Amniotic stem cell (primary cell): Measurements from ENCODE around the gene TNFRSF13B.

Experiments used
- DNase-seq: peaks from one replicate; lab custom pipeline; 2025; lab: John Stamatoyannopoulos, UW

Gene TNFRSF13B

DNA sequence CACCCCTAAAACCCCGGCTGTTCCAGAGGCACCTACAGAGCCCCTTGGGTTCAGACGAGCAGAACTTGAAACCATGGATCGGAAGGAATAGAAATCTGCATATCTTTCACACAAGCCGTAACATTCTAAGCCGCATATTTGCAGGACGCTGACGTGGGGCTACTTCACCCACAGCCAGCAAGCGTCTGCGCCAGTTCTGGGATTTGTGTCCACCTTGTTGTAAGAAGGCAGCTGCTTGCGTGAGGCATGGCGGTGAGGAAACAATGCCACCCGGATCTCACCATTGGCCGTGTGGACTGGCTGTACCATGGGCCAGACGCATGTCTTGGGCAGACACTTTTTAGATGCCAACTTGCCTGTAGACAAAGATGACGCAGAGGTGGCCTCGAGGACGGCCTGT, 34.5 kb downstream of the TNFRSF13B start:
- no peak for DNase-seq

DNA sequence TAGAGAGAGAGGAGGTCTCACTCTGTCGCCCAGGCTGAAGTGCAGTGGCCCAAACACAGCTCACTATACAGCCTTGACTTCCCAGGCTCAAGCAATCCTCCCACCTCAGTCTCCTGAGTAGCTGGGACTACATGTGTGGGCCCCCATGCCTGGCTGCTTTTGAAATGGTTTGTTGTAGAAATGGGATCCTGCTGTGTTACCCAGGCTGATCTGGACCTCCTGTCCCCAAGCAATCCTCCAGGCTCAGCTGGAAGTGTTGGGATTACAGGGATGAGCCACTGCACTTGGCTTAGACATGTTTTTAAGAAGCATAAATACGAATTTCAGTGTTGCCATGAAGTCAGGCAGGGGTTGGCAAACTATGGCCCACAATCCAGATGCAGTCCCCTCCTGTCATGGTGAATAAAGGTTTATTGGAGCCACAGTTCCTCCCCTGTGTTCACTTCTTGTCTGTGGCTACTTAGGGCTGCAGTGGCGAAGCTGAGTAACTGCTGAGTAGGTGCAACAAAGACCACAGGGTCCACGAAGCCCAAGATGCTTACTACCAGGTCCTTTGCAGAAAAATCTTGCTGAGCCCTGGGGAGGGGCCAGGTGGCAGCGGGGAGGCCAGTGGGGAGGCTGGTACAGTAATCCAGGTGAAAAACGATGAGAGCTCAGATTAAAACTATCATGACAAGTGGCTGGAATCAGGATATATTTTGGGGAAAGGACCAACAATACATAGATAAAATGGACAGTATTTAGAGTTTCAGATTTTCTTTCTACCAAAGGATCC, 35.2 kb downstream of the TNFRSF13B start:
- no peak for DNase-seq

GRCh38 chr17:16935786-16936185, 36.1 kb downstream of the TNFRSF13B start:
- DNase-seq, result no peak

- DNase-seq, result no peak
Measured at GRCh38 chr17:16935241-16935663, 36.7 kb downstream of the TNFRSF13B start.

DNA sequence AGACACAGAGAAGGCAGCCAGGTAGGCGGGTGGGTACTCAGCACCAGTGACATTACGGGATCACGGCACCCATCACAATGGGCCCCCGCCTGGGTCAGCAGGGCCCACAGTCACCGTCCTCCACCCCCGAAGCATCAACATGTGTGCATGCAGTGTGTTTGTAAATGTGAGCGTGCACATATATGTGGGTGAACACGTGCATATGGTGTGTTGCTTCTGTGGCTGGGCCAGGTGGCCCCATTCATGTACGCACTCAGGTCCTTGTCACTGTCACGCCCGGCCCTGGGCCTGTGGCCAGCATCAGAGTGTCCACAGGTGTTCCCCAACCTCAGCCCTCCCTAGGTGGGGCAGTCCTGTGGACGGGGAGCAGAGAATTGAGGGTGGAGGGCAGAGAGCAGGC, 37.1 kb downstream of the TNFRSF13B start:
- DNase-seq, result no peak

DNA sequence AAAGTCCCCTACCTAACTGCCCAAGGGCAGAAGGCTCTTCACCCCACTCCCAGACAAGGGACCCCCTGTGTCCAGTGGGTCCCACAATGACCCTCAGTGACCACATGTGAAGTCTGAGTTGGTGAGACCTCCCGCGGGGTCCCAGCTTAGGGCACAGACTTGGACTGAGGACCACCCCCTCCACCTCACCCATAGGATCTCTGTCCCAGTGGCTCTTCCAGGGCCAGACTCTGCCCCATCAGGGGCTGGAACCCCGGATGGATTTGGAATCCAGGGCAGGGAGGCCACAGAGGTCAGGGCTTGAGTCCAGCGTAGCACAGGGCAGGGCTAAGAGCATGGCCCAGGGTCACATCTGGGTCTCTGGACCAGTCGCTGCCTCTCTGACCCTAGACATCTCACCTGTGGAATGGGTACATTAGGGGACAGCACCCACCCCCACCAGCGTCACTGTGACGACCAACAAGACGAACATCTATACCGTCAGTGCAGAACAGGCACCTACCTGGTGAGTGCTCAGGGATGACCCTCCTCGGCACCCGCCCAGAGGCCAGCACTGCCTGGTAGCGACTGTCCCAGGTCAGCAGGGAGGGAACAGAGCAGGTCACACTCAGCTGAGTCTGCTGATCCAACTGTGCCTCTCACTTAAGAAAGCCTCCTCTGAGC, 37.7 kb downstream of the TNFRSF13B start:
- no peak for DNase-seq

GRCh38 chr17:16933317-16934132, 38.4 kb downstream of the TNFRSF13B start:
- DNase-seq, result no peak

- DNase-seq, result no peak
Measured at GRCh38 chr17:16932611-16933010, 39.3 kb downstream of the TNFRSF13B start.

GRCh38 chr17:16932156-16932555, 39.8 kb downstream of the TNFRSF13B start:
- DNase-seq, result no peak

- DNase-seq, result no peak
Measured at GRCh38 chr17:16931318-16932060, 40.4 kb downstream of the TNFRSF13B start.

DNA sequence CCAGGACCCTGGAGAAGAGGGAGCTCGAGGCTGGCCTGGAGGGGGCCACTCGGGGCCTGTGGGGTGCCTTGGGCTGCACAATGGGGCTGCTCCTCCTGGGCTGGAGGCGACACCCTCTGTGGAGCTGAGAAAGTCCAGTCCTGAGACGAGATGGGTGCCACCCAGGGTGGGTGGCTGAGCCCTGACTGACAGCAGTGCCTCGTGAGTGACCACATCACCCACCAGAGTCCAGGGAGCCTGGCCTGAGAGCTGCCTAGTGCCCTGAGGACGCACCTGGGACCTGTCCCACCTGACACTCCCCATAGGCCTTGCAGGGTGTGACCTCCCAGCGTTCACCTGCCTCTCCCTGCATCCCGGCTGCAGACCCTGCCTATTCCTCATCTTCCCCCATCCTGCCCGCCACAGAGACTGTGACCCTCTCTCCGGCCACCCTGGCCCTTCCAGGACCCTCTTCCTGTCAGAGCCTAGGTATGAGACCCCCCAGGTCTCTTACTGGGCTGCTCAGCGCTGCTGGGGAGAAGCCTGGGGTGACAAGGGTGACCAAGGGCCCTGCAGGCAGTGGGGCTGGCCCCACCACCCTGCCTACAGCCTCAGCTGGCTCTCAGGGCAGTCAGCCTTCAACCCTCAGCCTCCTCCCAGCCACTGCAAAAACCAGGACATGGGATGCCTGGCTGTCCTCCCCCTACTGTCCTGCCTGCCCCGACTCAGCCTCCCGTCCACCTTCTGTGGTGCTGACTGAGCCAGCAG, 41.2 kb downstream of the TNFRSF13B start:
- no peak for DNase-seq

DNA sequence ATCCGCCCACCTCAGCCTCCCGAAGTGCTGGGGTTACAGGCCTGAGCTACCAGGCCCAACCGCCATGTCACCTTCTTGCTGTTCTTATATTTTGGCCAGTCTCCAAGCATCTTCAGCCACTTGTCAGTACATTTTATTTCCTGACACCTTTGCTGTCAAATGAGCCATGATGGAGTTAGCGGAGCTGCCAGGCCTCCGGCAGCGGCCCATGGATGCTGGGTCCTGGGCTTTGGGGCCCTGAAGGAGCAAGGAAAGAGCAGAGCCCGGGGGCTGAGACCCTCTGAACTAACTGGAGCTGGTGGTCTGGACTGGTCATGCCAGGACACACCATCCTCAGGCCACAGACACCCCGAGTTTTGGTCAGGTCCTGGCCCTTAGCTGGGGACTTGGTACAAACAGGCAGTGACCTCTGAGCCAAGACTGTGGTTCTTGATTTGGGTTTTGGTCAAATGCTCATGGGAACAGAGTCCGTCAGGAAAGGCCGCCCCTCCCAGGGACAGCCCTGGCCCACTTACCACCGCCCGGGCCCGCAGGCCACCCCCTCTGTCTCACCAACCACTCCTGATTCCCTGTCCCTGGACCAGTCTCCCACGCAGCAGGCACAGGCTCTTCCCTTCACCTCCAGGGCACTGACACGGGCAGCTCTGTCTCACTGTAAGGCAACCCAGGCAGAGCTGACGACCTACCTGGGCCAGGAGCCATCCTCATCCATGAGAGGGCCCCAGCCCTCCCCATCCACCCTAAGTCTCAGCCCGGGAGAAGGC, 42.0 kb downstream of the TNFRSF13B start:
- no peak for DNase-seq

DNA sequence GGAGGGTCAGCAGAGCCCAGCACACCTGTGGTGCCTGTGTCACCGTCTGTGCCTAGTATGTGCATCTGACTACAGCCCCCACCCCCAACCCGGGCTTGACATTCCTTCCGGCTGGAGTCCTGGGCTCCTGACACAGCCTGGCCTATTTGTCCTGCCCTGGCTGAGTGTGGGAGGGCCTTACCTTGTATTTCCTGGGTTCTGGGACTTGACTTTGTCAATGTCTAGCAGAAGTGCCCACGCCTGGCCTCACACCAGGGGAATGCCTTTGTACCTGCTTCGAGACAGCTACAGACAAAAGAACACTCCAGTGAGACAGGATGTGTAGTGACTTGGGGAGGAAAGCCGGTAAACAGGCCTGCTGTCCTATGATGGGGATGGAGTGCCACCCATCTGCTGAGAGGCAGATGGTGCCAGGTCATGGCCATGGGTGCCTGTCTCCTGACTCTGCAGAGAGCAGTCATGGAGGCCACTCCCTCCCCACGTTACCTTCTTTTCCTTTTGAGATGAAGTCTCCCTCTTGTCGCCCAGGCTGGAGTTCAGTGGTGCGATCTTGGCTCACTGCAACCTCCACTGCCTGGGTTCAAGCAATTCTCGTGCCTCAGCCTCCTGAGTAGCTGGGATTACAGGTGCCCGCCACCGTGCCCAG, 42.8 kb downstream of the TNFRSF13B start:
- no peak for DNase-seq

GRCh38 chr17:16928406-16929034, 43.4 kb downstream of the TNFRSF13B start:
- DNase-seq, result no peak

- DNase-seq, result no peak
Measured at GRCh38 chr17:16927641-16928321, 44.1 kb downstream of the TNFRSF13B start.

- DNase-seq, result no peak
Measured at GRCh38 chr17:16926571-16927451, 45.1 kb downstream of the TNFRSF13B start.

DNA sequence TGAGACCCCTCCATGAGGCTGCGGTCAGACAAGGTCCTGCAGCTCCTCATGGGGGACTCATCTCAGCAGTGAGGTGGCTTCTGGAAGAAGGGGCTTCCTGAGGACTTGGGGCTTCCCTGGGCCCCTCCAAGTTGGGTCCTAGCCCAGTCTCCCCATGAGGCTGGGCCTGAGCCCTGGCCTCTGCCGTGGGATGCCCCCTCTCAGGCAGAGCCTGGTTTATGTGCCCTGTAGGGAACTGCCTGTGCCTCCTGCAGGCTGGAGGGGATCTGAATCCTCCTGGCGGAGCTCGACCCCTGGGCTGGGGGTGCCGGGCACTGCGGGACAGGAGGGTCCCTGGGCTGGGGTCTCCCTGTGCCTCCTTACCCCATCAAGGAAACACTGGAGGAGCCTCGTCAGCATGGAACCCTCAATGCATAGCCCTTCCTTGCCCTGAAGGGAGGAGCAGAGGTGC, 45.8 kb downstream of the TNFRSF13B start:
- no peak for DNase-seq
